HS-27A (cell line): ENCODE measurements around the gene SCN2A.

Experiments
- DNase-seq: peaks from one replicate; pipeline ENCODE4 v3.0.0-alpha.2; 2012; ENCODE audit warnings: low read depth, missing footprints

Gene SCN2A

DNA sequence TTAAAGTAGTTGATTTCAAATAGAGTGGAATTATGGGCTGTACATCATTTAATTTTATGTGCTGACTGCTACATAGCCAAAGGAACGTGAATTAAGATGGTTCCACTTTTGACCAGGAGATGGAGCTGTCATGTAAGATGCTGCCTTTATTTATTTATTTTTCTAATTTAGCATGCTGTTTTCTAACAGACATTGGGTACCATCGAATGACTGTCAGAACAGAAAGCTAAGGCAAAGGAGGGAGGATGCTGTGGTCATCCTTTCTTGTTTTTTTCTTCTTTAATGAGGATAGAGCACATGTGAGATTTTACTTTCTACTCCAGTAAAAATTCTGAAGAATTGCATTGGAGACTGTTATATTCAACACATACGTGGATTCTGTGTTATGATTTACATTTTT lies at the start of gene SCN2A:
TSS of gene SCN2A (plus strand) at position 185 of the 400 bp plus-strand sequence. CDS start 56,410 bp downstream, outside the sequence.
- DNase-seq = peak; percentile 15

DNA sequence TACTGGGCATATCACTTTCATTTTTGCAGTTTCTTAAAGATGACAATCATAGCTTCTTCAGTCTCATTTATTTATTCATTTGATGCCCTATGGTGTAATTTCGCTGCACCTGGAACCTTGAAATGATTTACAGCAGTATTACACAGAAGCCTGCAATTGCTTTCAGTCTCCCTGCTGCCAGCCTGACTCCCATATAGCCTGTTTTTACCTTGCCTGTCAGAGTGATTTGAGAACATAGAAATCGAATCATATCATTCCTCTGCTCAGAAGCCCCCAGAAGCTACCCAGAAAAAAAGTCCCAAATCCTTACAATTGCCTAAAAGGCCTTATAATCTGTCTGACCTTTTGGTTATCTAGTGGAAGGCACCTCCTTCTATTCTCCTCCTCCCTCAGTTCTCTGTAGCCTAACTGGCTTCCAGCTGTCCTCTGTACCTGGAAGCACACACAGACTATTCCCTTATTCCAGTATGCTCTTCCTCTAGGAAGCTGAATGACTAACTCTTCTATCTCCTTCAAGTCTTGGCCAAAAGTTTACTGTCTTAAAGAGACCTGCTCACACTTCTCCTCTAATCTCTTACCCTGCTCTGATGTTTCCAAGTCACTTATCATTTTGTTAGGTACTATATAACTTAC lies 48.0 kb upstream of the SCN2A start:
- no peak for DNase-seq

DNA sequence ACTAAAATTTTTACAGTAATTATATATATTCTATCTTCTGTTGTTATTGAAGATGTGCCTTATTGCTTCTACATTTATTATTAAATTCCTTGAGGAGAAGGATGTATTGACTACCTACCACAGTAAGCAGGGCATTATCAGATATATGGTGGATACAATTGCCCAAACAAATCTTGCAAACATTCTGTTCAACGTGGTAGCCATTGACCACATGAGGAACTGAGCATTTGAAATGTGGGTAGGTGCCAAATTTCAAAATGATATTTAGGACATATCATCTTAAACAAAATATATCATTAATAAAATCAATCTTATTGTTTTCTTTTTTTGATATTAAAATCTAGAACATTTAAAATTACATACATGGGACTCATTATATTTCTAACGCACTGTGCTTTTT lies 46.5 kb upstream of the SCN2A start:
- DNase-seq = no peak

- no peak for DNase-seq
Measured at GRCh38 chr2:165193178-165193777, 45.9 kb upstream of the SCN2A start.

DNA sequence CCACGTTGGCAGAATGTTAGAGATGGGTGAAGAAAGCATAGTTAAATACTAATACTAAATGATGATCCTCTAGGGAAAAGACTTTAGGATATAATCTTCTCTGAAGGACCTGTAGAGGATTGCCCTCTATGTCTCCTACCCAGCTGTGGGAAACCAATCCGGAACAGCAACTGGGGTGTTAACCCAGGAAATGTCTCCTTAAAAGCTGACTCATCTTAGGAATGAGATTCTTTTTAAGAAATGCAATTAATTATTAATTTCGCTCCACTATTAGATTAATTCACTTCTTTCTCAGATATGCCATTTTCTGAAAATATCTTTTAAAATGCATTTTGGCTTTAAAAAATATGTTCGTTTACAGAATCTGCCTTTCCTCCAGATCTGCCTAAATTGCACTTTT lies 42.8 kb upstream of the SCN2A start:
- no peak for DNase-seq

GRCh38 chr2:165197346-165197745 lies 41.9 kb upstream of the SCN2A start:
- no peak for DNase-seq

GRCh38 chr2:165198181-165198580 lies 41.0 kb upstream of the SCN2A start:
- no peak for DNase-seq

DNA sequence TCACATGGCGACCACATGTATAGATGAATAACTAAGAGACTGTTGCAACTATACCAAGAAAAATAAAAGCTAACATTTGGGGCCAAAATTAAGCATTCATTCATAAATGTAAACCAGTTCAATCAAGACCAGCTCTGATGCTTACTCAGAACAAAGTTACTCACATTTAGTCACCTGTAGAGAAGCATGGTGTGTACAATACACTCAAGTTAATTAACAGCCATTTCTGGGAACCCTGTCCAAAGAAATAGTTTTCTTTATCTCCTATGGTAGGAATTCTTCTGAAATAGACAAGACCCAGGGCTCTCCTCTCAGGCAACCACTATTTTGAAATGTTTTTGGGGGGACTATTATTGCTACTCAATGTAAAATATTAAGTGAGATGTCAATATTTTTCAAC lies 37.0 kb upstream of the SCN2A start:
- DNase-seq = no peak

GRCh38 chr2:165203689-165204559 lies 35.3 kb upstream of the SCN2A start, which contains the start of gene SCN3A:
TSS of gene SCN3A (minus strand) at chr2:165204050. CDS start at chr2:165176394, 27,656 bp downstream.
- no peak for DNase-seq

GRCh38 chr2:165205865-165206264 lies 33.3 kb upstream of the SCN2A start:
- no peak for DNase-seq

- DNase-seq = no peak
Measured at GRCh38 chr2:165208094-165208493, 31.1 kb upstream of the SCN2A start.

- no peak for DNase-seq
Measured at GRCh38 chr2:165214093-165214492, 25.1 kb upstream of the SCN2A start.

GRCh38 chr2:165219481-165219880 lies 19.7 kb upstream of the SCN2A start:
- DNase-seq = no peak

DNA sequence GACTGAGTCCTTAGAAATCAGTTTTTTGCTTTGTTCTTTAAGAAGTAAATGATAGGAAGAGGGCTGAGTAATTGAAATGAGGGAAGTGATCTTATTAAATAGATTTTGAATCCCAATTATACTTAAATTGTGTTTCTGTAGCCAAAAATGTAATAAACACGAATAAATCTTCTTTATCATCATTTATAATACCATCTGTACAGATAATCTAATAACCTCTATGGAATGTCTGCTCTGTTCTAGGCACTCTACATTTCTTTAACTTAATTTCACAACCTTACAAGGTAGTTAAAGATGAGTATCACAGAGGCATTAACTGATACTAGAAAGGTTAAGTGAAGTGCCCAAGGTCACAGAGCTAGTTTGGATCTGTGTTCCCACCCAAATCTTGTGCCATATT lies 14.3 kb upstream of the SCN2A start:
- DNase-seq = no peak

- DNase-seq = no peak
Measured at GRCh38 chr2:165227571-165227970, 11.6 kb upstream of the SCN2A start.

GRCh38 chr2:165237056-165237455 lies 2.2 kb upstream of the SCN2A start:
- no peak for DNase-seq

- peak; percentile 5 for DNase-seq
Measured at GRCh38 chr2:165238295-165238694, 919 bp upstream of the SCN2A start.

DNA sequence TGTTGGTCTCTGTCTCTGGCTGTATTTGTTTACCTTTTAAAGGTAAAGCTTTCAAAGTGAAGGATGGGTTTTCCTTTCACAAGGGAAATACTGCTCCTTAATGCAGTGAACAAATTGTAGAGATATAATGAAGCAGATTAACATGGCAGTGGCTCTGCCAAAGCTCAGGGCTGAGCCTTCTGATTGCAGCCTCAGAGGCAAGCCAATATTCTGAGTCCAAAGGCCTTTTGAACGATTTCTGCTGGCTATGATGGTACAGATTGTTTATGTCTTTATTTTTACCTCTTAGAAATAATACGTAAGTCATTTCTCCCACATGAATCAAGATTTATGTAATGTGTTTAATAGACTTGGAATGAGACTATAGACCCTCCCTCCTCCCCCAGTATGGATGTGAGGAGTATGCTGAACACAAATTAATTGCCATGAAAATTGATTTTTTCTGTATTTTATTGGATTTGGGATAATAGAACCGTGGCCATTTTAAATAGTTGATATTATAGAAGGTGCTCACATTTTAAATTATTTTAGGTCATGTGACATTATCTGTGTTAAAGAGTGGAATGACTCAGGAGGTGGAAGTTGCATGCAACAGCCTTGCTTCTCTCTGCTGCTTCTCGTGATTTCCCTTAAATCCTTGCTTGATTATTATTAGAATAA lies 772 bp downstream of the SCN2A start:
- DNase-seq = no peak

DNA sequence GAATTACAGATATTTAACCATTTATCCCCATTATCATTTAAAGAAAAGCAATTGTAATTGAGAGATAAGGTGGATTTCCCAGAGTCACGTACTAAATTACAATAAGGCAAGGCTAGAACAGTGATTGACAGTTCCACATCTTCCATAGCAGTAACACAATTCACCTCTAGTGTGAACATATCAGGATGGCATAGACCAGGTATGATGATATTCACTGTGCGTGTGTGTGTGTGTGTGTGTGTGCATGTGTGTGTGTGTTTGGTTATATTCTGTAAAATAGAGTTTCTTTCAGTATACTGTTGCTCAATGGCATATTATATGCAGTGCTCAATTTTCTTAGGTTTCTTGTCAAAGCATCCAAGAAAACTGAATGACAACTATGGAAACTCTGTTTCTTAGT lies 1.7 kb downstream of the SCN2A start:
- DNase-seq = no peak

DNA sequence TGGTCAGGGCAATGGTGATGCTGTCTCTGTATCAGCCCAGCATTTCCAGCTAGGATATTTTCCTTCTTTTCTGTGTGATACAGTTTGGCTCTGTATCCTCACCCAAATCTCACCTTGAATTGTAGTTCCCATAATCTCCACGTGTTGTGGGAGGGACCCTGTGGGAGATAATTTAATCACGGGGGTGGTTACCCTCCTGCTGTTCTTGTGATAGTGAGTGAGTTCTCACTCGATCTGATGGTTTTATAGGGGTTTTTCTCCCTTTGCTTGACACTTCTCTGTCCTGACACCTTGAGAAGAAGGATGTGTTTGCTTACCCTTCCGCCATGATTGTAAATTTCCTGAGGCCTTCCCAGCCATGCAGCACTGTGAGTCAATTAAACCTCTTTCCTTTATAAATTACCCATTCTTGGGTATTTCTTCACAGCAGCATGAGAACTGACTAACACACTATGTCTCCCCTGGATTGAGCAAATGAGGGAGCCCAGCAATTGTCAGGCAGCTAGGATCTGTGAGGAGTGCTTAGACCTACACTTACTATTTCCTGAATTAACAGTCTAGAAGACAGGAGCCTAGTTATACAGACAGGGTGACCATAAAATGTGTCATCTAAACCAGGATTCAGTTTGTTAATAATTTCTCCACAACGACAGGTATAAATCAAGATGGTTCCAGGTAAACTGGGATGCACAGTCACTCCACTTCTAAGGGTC lies 6.0 kb downstream of the SCN2A start:
- no peak for DNase-seq

GRCh38 chr2:165248238-165248637 lies 9.0 kb downstream of the SCN2A start:
- DNase-seq = no peak

GRCh38 chr2:165251366-165251765 lies 12.2 kb downstream of the SCN2A start:
- DNase-seq = no peak
